CD4-positive, alpha-beta memory T cell (primary cell): ENCODE measurements around the gene PDE6B. TPM values are rescaled to one million over a fixed set of nuclear protein-coding genes. Genes with fewer than 3 reads are reported as not detected.
A peak's percentile ranks its signal among the peaks of the same experiment; 100 is the strongest.

Experiments used
- CTCF ChIA-PET: fragments of 350-600 bp; sonication (Branson Sonifier 250); formaldehyde crosslinking; loops from one replicate; lab custom pipeline; 2021; ENCODE audit warnings: inconsistent platforms; ENCODE audit not compliant: partially characterized antibody; lab: Charles Lee
- POLR2A ChIA-PET: fragments of 350-600 bp; sonication (Branson Sonifier 250); formaldehyde crosslinking; loops from one replicate; lab custom pipeline; 2021; ENCODE audit not compliant: partially characterized antibody; lab: Charles Lee
- DNase-seq, 5 donors: peaks; one replicate each; pipeline versions ENCODE4 v3.0.0 to v3.0.0-alpha.2; 2020 to 2022; ENCODE audit warnings: mixed read lengths in 1 of 5
- H3K27ac ChIP-seq: one replicate; pipeline ENCODE4 v1.7.0; 2013; ENCODE audit warnings: low read depth, low read length
- H3K27me3 ChIP-seq: 2 replicates; pipeline ENCODE4 v1.7.0; 2013; ENCODE audit warnings: mild to moderate bottlenecking, low read length, moderate library complexity; ENCODE audit not compliant: insufficient read depth
- H3K36me3 ChIP-seq: 2 replicates; pipeline ENCODE4 v1.7.0; 2013; ENCODE audit warnings: mild to moderate bottlenecking, low read length, moderate library complexity; ENCODE audit not compliant: insufficient read depth
- H3K4me1 ChIP-seq: 2 replicates; pipeline ENCODE4 v1.7.0; 2013; ENCODE audit warnings: mild to moderate bottlenecking, low read length, moderate library complexity; ENCODE audit not compliant: insufficient read depth
- H3K4me3 ChIP-seq, 2 donors: one replicate each; pipeline ENCODE4 v1.7.0; 2013; ENCODE audit warnings: low read length in 2 of 2, mild to moderate bottlenecking in 1 of 2
- H3K9me3 ChIP-seq, 2 donors: one replicate each; pipeline ENCODE4 v1.7.0; 2013; ENCODE audit warnings: low read length in 2 of 2, control low read depth in 1 of 2; ENCODE audit not compliant: control insufficient read depth in 1 of 2
- H3K27ac Mint-ChIP-seq, 7 donors: one replicate each; pipeline ENCODE4 v1.8.0; 2020 to 2021; ENCODE audit warnings: mixed read lengths in 7 of 7, mild to moderate bottlenecking in 6 of 7, inconsistent platforms in 3 of 7, moderate library complexity in 3 of 7
- H3K27me3 Mint-ChIP-seq, 2 donors: one replicate each; pipeline ENCODE4 v1.8.0; 2020 to 2021; ENCODE audit warnings: mixed read lengths in 2 of 2
- H3K36me3 Mint-ChIP-seq, 2 donors: one replicate each; pipeline ENCODE4 v1.8.0; 2020 to 2021; ENCODE audit warnings: mixed read lengths in 2 of 2, inconsistent platforms in 1 of 2, mild to moderate bottlenecking in 1 of 2
- H3K4me1 Mint-ChIP-seq, 4 donors: one replicate each; pipeline ENCODE4 v1.8.0; 2020 to 2021; ENCODE audit warnings: mixed read lengths in 4 of 4, mild to moderate bottlenecking in 1 of 4
- H3K4me3 Mint-ChIP-seq, 8 donors: one replicate each; pipeline ENCODE4 v1.8.0; 2020 to 2021; ENCODE audit warnings: mixed read lengths in 8 of 8, mild to moderate bottlenecking in 7 of 8, moderate library complexity in 6 of 8, inconsistent platforms in 3 of 8
- H3K9me3 Mint-ChIP-seq, 8 donors: one replicate each; pipeline ENCODE4 v1.8.0; 2020 to 2021; ENCODE audit warnings: mixed read lengths in 8 of 8, mild to moderate bottlenecking in 5 of 8, inconsistent platforms in 3 of 8, moderate library complexity in 1 of 8
- intact Hi-C: fragments of 100-400 bp; cut with micrococcal nuclease; formaldehyde crosslinking; loops from one replicate; pipeline ENCODE4 v1.15.1; 2023
- polyA plus RNA-seq, 2 donors: library from polyadenylated mRNA; unstranded; fragments of 300-500 nt; fragmentation: Illumina TruSeq; gene quantifications; one replicate each; pipeline ENCODE4 v1.2.3, GENCODE V29; 2021
- total RNA-seq, 2 experiments: library from RNA; stranded (reverse); gene quantifications; one replicate each; pipeline ENCODE4 v1.2.3, GENCODE V29; 2021

Gene PDE6B
- total and polyA plus RNA-seq, 4 experiments from 2014 or later, result 15.3 to 17.6 (median 15.7) TPM

- Histone ChIP-seq H3K27me3 (no peaks in the 10 kb centered on the region), H3K36me3 (no peaks in the 10 kb centered on the region), H3K27ac (no peak overlapping the region), H3K9me3 (no peaks in the 10 kb centered on the region), H3K4me3 (no peak overlapping the region), H3K4me1 (no peaks in the 10 kb centered on the region)
- peaks cover 22% of the 10 kb centered on the region in 2 donors for H3K27me3 Mint-ChIP-seq
- no peaks in the 10 kb centered on the region for H3K36me3 Mint-ChIP-seq
- intact Hi-C loops, result no loop called here
- peak overlapping the region in 1 of 8 donors; percentile 50 for H3K4me3 Mint-ChIP-seq
- ChIA-PET POLR2A (no interaction called here), CTCF (no interaction called here)
- peaks cover 0 to 4% (median under 1%) of the 10 kb centered on the region in 4 donors for H3K4me1 Mint-ChIP-seq
- DNase-seq, result no peak
- H3K27ac Mint-ChIP-seq, result no peak overlapping the region
- peaks cover 0 to 3% (median 0%) of the 10 kb centered on the region in 8 donors for H3K9me3 Mint-ChIP-seq
Observed at GRCh38 chr4:610411-611261, 14.7 kb upstream of the PDE6B start.

GRCh38 chr4:612052-612748 lies 13.2 kb upstream of the PDE6B start:
- intact Hi-C loops, result no loop called here
- no peaks in the 10 kb centered on the region for H3K36me3 Mint-ChIP-seq
- H3K9me3 Mint-ChIP-seq, result peaks cover 0 to 3% (median 0%) of the 10 kb centered on the region in 8 donors
- Histone ChIP-seq H3K9me3 (no peaks in the 10 kb centered on the region), H3K4me1 (no peaks in the 10 kb centered on the region), H3K27ac (no peak overlapping the region), H3K27me3 (no peaks in the 10 kb centered on the region), H3K36me3 (no peaks in the 10 kb centered on the region), H3K4me3 (no peak overlapping the region)
- CTCF ChIA-PET, result no interaction called here
- POLR2A ChIA-PET, result no interaction called here
- H3K27ac Mint-ChIP-seq, result no peak overlapping the region
- peaks cover 0 to 6% (median under 1%) of the 10 kb centered on the region in 4 donors for H3K4me1 Mint-ChIP-seq
- no peak for DNase-seq
- H3K4me3 Mint-ChIP-seq, result no peak overlapping the region
- peaks cover 20 to 25% of the 10 kb centered on the region in 2 donors for H3K27me3 Mint-ChIP-seq

- no peaks in the 10 kb centered on the region for H3K9me3 ChIP-seq
- no peaks in the 10 kb centered on the region for H3K27me3 ChIP-seq
- H3K36me3 ChIP-seq, result no peaks in the 10 kb centered on the region
- ChIA-PET CTCF (no interaction called here), POLR2A (no interaction called here)
- Mint-ChIP-seq H3K4me3 (no peak overlapping the region), H3K27me3 (peaks cover 20 to 27% of the 10 kb centered on the region in 2 donors), H3K27ac (no peak overlapping the region), H3K9me3 (peaks cover 0 to 3% (median 0%) of the 10 kb centered on the region in 8 donors), H3K4me1 (peaks cover 0 to 6% (median under 1%) of the 10 kb centered on the region in 4 donors), H3K36me3 (no peaks in the 10 kb centered on the region)
- no peak overlapping the region for H3K4me3 ChIP-seq
- H3K27ac ChIP-seq, result no peak overlapping the region
- intact Hi-C loops, result no loop called here
- no peaks in the 10 kb centered on the region for H3K4me1 ChIP-seq
- DNase-seq, result no peak
Observed at GRCh38 chr4:612749-613125, 12.6 kb upstream of the PDE6B start.

GRCh38 chr4:613126-613525 lies 12.2 kb upstream of the PDE6B start:
- CTCF ChIA-PET, result no interaction called here
- no peak for DNase-seq
- Mint-ChIP-seq H3K36me3 (no peaks in the 10 kb centered on the region), H3K9me3 (peaks cover 0 to 3% (median 0%) of the 10 kb centered on the region in 8 donors), H3K27ac (no peak overlapping the region), H3K27me3 (peaks cover 23 to 28% of the 10 kb centered on the region in 2 donors), H3K4me1 (peaks cover 0 to 6% (median under 1%) of the 10 kb centered on the region in 4 donors), H3K4me3 (no peak overlapping the region)
- intact Hi-C loops, result no loop called here
- no peaks in the 10 kb centered on the region for H3K36me3 ChIP-seq
- H3K4me3 ChIP-seq, result no peak overlapping the region
- H3K27ac ChIP-seq, result no peak overlapping the region
- no peaks in the 10 kb centered on the region for H3K27me3 ChIP-seq
- no peaks in the 10 kb centered on the region for H3K4me1 ChIP-seq
- H3K9me3 ChIP-seq, result no peaks in the 10 kb centered on the region
- POLR2A ChIA-PET, result no interaction called here

GRCh38 chr4:616091-616490 lies 9.3 kb upstream of the PDE6B start:
- H3K9me3 Mint-ChIP-seq, result peaks cover 0 to 2% (median 0%) of the 10 kb centered on the region in 8 donors
- CTCF ChIA-PET, result interaction anchor here (0.7 kb wide), 1 partner anchor 88 kb away, joined by 5 read pairs; no protein-coding TSS in a partner anchor
- intact Hi-C loops, result no loop called here
- no peak overlapping the region for H3K4me3 Mint-ChIP-seq
- H3K36me3 Mint-ChIP-seq, result no peaks in the 10 kb centered on the region
- POLR2A ChIA-PET, result no interaction called here
- Histone ChIP-seq H3K27ac (no peak overlapping the region), H3K4me3 (no peak overlapping the region), H3K9me3 (no peaks in the 10 kb centered on the region), H3K36me3 (no peaks in the 10 kb centered on the region), H3K4me1 (no peaks in the 10 kb centered on the region), H3K27me3 (no peaks in the 10 kb centered on the region)
- peaks cover 0 to 3% (median under 1%) of the 10 kb centered on the region in 4 donors for H3K4me1 Mint-ChIP-seq
- DNase-seq, result no peak
- peaks cover 16 to 17% of the 10 kb centered on the region in 2 donors for H3K27me3 Mint-ChIP-seq
- H3K27ac Mint-ChIP-seq, result no peak overlapping the region

- POLR2A ChIA-PET, result no interaction called here
Observed at GRCh38 chr4:616911-617643, 8.3 kb upstream of the PDE6B start.

More at GRCh38 chr4:616911-617643, 8.3 kb upstream of the PDE6B start:
- H3K27me3 ChIP-seq, result no peaks in the 10 kb centered on the region
- H3K4me3 ChIP-seq, result no peak overlapping the region
- H3K27ac ChIP-seq, result no peak overlapping the region
- Mint-ChIP-seq H3K4me3 (no peak overlapping the region), H3K27me3 (peaks cover 17 to 18% of the 10 kb centered on the region in 2 donors), H3K36me3 (no peaks in the 10 kb centered on the region), H3K4me1 (peaks cover 0 to 3% (median under 1%) of the 10 kb centered on the region in 4 donors), H3K27ac (no peak overlapping the region), H3K9me3 (peaks cover 0 to 2% (median 0%) of the 10 kb centered on the region in 8 donors)
- DNase-seq, result no peak
- intact Hi-C loops, result no loop called here
- no peaks in the 10 kb centered on the region for H3K9me3 ChIP-seq
- CTCF ChIA-PET, result no interaction called here
- no peaks in the 10 kb centered on the region for H3K4me1 ChIP-seq
- no peaks in the 10 kb centered on the region for H3K36me3 ChIP-seq
